Dermis microvascular lymphatic vessel endothelial cell (primary cell): ENCODE measurements around the gene FAM3D. TPM values are rescaled to one million over a fixed set of nuclear protein-coding genes. Genes with fewer than 3 reads are reported as not detected.

Source experiments
- DNase-seq, 2 donors: peaks; one replicate each; pipeline versions ENCODE4 v3.0.0 to v3.0.0-alpha.2; 2010; ENCODE audit warnings: low read depth in 2 of 2
- total RNA-seq: library from RNA; depleted of rRNA; stranded (reverse); fragments of >200 nt; gene quantifications from 2 replicates; pipeline ENCODE4 v1.2.1, GENCODE V29; 2014

The FAM3D gene
- total RNA-seq, 1 donor from 2014 or later, result 0.26 TPM

GRCh38 chr3:58627941-58628340 is 38.6 kb downstream of the FAM3D start:
- DNase-seq, result peak in 1 of 2 donors; percentile 28

GRCh38 chr3:58627570-58627885 is 39.0 kb downstream of the FAM3D start:
- DNase-seq, result peak in 1 of 2 donors; percentile 47

GRCh38 chr3:58626841-58627569 is 39.6 kb downstream of the FAM3D start:
- DNase-seq, result no peak

GRCh38 chr3:58625196-58625824 is 41.3 kb downstream of the FAM3D start:
- DNase-seq, result no peak

- no peak for DNase-seq
Observed at GRCh38 chr3:58624550-58624949, 42.0 kb downstream of the FAM3D start.

GRCh38 chr3:58623961-58624360 is 42.6 kb downstream of the FAM3D start:
- DNase-seq, result no peak

GRCh38 chr3:58623478-58623877 is 43.1 kb downstream of the FAM3D start:
- no peak for DNase-seq

GRCh38 chr3:58622892-58623291 is 43.7 kb downstream of the FAM3D start:
- DNase-seq, result no peak

- DNase-seq, result no peak
Observed at GRCh38 chr3:58622436-58622835, 44.1 kb downstream of the FAM3D start.

- DNase-seq, result no peak
Observed at GRCh38 chr3:58621086-58621830, 45.3 kb downstream of the FAM3D start.

- no peak for DNase-seq
Observed at GRCh38 chr3:58620421-58620820, 46.2 kb downstream of the FAM3D start.

GRCh38 chr3:58617338-58617761 is 49.2 kb downstream of the FAM3D start:
- no peak for DNase-seq

GRCh38 chr3:58613236-58614132 is 53.1 kb downstream of the FAM3D start:
- no peak for DNase-seq

- no peak for DNase-seq
Observed at GRCh38 chr3:58612830-58613229, 53.7 kb downstream of the FAM3D start.

GRCh38 chr3:58609990-58610389 is 56.6 kb downstream of the FAM3D start:
- DNase-seq, result no peak

GRCh38 chr3:58608648-58609047 is 57.9 kb downstream of the FAM3D start:
- DNase-seq, result no peak

- no peak for DNase-seq
Observed at GRCh38 chr3:58607816-58608215, 58.8 kb downstream of the FAM3D start.

GRCh38 chr3:58606693-58607092 is 59.9 kb downstream of the FAM3D start:
- no peak for DNase-seq

GRCh38 chr3:58604031-58604430 is 62.5 kb downstream of the FAM3D start:
- no peak for DNase-seq

- DNase-seq, result no peak
Observed at GRCh38 chr3:58603606-58604005, 63.0 kb downstream of the FAM3D start.

GRCh38 chr3:58597770-58598310 is 68.7 kb downstream of the FAM3D start:
- DNase-seq, result no peak
